GM19035 (cell line): ENCODE data around the gene PRKN.

ENCODE experiments used
- ATAC-seq: cut with Tn5 transposase; IDR thresholded peaks from one replicate; pipeline ENCODE4 v1.9.1; 2021; ENCODE audit not compliant: unreplicated experiment

The PRKN gene

DNA sequence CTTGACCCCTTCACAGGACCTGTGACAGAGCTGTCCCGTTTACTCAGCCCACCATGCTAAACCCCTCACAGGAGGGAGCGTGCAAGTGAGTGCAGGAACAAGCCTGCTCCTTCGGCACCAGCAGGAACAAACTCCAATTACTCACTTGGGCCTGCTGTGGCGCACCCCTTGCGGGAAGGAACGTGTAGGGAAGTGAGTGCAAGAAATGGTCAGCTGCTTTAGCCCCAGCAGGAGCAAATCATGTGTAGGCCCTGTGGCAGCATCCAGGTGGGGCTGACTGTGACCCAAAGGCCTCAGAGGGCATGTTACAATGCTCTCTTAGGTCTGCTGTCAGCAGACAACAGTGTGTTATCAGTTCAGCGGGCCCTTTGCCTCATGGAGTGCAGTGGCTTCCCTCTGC is 574.4 kb downstream of the PRKN start:
- no peak for ATAC-seq

- no peak for ATAC-seq
These were observed 576.4 kb downstream of the PRKN start for GRCh38 chr6:162151021-162151665.

- ATAC-seq, result no peak
These were observed 577.3 kb downstream of the PRKN start for GRCh38 chr6:162150295-162150694.

- ATAC-seq, result no peak
These were observed 577.8 kb downstream of the PRKN start for GRCh38 chr6:162149786-162150185.

DNA sequence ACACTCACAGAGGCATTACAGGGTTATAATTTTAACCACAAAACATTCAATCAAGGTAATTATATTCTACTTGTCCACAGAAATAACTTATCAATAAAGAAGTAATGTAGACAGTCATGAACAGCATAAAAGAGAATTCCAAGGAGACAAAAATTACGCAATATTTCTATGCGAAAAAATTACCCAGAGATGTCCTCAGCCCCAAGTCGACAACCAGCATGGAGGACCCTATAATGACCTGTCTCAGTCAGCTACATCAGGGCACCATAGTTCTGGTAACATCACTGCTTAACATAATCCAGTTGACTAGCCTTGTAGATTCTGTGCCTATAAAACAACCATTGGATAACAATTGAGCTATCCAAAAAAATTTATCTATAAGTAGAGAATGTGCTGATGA is 579.8 kb downstream of the PRKN start:
- ATAC-seq, result no peak

- no peak for ATAC-seq
These were observed 580.3 kb downstream of the PRKN start for GRCh38 chr6:162147281-162147680.

DNA sequence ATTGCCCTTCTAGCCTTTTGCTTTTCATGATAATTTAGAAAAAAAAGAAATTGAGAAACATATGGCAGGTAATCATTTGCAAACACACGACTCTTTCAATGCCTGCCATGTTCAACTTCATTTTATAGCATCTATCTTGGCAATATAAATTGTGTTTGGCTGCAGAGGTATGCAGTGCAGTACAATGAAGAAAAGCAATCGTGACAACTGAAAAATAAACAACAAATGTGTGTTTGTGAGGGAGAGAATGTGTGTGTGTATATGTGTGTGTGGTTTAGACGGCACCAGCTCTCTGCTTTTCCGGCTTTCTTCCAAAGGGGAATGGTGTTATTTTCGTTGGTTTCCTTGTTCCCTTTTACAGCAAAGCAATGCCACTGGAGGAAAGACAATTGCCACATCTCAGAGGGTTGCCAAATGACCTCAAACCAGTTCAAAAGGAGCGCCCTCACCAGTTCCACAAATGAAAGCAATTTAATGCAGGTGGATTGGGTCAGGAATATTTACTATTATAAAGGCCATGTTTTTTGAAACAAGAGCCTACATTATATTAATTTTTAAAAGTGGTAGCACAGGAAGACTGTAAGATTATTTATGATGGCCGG is 587.2 kb downstream of the PRKN start:
- no peak for ATAC-seq

DNA sequence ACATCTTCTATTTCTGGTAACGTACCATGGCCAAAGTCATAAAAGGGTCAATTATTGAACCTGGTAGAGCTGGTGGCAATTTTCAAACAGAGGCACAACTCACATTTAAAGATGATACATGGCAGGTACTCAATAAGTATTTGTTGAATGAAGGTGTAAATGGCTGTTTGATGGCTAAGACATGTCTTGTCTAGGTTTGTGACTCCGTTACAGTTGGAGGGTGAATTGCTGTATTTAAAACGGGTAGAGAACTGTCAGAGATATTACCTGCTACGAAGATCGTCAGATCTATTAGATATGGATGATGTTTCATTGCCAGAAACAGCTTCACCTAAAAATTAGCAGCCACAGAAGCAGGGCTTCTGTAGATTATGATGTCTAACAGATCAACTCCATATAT is 601.9 kb downstream of the PRKN start:
- ATAC-seq, result no peak

DNA sequence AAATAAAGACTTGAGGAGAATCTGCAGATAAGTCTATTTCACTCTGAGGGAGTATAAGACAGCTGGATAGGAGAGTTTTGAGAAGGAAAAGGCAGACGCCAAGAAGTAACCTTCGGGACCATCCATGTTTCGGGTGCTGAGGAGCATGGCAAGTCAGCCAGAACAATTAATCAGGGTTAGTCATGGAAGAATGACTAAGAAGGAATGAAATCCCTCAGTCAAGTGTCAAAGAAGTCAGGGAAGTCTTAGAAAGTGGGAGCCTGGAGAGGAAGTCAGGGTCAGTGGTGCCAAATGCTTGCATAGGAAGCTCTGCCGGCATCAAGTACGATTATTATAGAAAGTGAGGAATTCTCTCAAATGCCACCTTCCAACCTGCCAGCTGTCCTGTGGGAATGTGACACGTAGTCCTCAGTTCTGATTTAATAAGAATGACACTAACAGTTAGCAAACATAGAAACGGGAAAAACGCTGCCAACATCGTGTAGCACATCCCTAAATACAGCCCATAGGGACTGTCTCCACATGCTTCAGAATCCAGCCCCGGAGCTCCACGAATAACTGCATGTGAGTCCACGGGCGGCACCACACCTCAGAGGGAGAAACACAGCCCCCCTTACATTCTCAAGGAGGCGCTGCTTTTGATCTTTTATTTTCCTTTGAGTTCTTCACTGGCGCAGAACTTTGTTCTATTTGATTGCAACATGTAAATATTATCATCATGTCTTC is 602.7 kb downstream of the PRKN start:
- no peak for ATAC-seq

DNA sequence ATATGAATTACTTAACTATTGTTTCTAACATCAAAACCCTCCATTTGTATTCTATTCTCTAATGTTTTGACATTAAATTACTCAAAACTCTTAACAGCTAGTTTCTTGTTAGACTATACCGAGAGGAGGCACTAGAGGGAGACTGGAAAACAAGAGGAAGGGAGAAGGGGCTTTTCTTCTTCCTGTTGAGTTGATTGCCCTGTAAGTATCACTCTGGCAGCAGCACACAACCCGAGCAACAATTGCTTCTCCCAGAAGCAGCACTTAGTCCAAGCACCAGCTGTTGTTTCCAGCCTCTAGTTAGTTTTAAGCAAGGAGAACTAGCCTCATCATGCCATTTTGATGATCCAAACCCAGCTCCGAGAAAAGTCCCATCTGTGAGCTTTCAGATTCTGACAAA is 603.8 kb downstream of the PRKN start:
- no peak for ATAC-seq

DNA sequence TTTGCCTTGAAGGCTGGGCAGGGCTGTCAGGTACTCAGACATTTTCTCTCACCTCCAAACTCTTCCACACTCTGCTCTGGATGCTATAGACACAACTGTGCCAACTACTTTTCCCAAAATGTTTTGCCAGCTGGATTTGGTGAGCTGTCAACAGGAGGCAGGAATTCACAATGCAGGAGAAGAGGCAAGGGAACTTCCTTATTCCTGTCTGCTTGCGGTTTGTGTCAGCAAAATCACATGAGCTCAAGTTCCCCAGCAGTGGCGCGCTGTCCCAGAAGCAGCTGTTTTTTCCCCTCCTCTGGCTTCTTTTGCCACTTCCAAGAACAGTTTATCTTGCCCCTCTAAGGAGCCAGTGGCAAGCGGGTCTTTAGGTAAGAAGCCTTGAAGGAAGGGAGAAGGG is 608.2 kb downstream of the PRKN start:
- ATAC-seq, result no peak

- ATAC-seq, result no peak
These were observed 608.9 kb downstream of the PRKN start for GRCh38 chr6:162118706-162119105.

GRCh38 chr6:162116902-162117525 is 610.6 kb downstream of the PRKN start:
- no peak for ATAC-seq

- no peak for ATAC-seq
These were observed 618.0 kb downstream of the PRKN start for GRCh38 chr6:162109480-162110050.

- no peak for ATAC-seq
These were observed 619.5 kb downstream of the PRKN start for GRCh38 chr6:162108041-162108440.

DNA sequence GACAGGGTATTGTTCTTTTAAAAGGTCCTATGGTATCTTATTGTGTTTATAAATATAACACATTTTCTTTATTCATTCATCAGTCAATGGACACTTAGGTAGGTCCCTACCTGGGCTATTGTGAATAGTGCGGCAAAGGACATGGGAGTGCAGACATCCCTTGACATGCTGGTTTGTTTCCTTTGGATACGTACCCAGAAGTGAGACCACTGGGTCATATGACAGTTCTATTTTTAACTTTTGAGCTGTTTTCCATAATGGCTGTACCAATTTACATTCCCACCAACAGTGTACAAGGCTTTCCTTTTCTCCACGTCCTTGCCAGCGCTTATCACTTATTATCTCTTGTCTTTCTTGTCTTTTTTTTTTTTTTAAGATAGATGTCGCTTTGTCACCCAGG is 627.5 kb downstream of the PRKN start:
- ATAC-seq, result no peak

- no peak for ATAC-seq
These were observed 627.9 kb downstream of the PRKN start for GRCh38 chr6:162099685-162100084.

DNA sequence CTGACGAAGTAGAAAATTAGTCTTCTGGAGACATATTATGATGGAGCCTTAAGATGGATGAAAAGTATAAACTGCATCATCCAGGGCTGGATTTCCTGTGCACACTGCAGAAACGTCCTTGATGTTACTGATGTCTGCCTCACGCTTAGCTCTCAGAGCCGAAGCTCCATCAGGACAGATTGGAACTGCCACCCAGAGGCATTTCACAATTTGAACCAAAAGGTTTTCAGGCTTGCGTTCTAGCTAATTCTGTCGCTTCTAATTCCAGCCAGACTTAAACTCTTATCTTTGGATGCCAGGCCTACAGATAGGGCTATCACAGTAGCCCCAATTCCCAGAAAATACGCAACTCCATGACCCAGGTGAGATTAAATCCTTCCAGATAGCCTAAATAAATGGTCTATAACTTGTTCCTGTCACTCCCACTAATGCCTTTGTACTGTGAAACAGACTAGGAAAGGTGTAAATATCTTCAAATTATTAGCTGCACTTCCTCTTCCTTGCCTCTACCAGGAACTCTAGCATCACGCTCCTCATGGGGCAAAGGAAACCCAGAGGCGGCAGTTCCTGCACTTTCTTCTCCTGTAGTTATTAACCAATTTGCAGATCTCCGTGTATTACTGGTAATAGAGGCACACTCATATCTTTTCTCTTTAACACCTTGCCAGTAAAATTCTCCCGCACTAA is 634.6 kb downstream of the PRKN start:
- ATAC-seq, result no peak

DNA sequence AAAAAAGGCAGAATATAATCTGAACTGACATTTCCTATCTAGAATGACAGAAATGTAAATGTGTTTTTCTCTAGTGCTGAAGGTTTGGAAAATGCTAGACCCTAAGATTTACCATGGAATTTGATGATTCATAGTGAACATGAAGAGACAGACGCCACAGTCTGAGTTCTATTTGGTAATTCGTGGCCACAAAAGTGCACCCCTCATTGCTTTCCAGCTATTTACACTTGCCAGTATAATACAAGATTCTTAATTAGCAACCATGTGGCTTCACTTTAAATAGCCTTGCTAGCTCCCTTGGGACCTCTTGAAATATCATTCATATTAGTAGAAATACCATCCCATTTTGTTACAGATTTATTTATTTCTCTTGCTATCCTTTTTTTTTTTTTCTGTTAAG is 636.8 kb downstream of the PRKN start:
- ATAC-seq, result no peak

DNA sequence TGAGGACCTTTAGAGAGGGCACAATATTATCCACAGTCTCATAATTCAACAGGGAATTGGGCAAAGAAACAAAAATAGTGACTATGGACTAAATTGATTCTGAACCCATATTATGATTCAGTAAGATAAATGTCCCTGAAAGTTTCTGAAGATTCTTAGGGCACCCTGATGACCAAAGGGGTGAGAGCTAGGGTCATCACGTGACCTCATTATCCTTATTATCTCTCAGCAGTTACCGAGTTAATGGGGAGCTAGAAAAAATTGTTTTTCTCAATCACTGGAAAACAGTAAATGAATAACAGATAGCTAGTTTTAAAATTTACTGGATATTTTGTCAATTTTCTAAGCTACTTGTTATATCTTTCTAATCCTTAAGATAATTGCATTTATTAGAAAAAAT is 639.5 kb downstream of the PRKN start:
- ATAC-seq, result no peak

GRCh38 chr6:162085561-162085960 is 642.0 kb downstream of the PRKN start:
- no peak for ATAC-seq
